ENCODE data around the gene CATSPER2. TPM values are rescaled to one million over a fixed set of nuclear protein-coding genes. Genes with fewer than 3 reads are reported as not detected.
"Not testable (repeated sequence)": the region's sequence is repeated elsewhere in the genome, so short reads cannot be mapped to it uniquely, and the experiment has no call there.

Gene CATSPER2
- total RNA-seq, 1 donor from 2014 or later, result 3.3 TPM

DNA sequence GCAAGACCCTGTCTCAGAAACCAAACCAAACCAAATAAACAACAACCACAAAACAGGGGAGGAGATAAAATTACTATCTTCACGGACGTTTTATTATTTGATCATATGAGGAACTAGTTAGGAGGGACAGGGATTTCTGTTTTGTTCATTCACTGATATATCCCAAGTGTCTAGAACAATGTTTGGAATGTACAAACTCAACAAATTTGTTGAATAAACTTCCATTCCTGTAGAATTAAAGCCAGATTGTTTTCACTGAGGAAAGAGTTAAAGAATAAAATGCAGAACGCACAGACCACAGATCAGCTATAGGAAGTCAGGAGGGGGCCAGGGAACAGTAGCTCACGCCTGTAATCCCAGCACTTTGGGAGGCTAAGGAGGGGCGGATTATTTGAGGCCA lies 23.5 kb downstream of the CATSPER2 start:
- no peak overlapping the region for H3K27ac ChIP-seq
- H3K27me3 ChIP-seq, result no peaks in the 10 kb centered on the region
- DNase-seq, result no peak
- H3K36me3 ChIP-seq, result no peaks in the 10 kb centered on the region
- no peak for ATAC-seq
- no peaks in the 10 kb centered on the region for H3K4me1 ChIP-seq
- no peaks in the 10 kb centered on the region for H3K9me3 ChIP-seq
- H3K4me3 ChIP-seq, result no peak overlapping the region
- intact Hi-C loops (cut with DNase I), result no loop called here
- TF ChIP-seq, protein P1, sequence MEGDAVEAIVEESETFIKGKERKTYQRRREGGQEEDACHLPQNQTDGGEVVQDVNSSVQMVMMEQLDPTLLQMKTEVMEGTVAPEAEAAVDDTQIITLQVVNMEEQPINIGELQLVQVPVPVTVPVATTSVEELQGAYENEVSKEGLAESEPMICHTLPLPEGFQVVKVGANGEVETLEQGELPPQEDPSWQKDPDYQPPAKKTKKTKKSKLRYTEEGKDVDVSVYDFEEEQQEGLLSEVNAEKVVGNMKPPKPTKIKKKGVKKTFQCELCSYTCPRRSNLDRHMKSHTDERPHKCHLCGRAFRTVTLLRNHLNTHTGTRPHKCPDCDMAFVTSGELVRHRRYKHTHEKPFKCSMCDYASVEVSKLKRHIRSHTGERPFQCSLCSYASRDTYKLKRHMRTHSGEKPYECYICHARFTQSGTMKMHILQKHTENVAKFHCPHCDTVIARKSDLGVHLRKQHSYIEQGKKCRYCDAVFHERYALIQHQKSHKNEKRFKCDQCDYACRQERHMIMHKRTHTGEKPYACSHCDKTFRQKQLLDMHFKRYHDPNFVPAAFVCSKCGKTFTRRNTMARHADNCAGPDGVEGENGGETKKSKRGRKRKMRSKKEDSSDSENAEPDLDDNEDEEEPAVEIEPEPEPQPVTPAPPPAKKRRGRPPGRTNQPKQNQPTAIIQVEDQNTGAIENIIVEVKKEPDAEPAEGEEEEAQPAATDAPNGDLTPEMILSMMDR (IDR thresholded peaks at IDR 0.05), result no peak

DNA sequence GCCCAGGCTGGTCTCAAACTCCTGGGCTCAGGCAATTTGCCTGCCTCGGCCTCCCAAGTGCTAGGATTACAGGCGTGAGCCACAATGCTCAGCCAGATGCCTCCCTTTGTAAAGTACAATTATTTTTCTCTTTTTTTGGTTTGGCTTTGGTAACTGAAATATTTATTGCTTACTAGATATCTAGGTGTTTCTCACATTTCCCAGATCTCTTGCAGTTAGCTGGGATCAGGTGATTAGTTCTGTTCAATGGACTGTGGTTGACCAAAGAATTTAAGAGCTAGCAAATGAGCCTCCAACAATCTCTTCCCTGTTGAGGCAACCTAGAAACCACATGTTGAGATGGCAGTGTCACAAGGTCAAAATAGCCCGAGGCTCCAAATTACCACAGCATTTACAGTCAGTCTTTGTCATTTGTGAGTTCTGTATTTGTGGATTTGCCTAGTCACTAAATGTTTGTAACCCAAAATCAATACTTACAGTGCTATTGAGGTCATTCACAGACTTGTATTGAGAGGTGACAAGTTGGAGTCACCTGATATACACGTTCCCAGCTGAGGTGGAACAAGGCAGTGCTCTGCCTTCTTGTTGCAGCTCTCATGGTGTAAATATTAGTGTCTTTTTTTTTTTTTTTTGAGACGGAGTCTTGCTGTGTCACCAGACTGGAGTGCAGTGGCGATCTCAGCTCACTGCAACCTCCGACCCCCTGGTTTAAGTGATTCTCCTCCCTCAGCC lies 26.4 kb downstream of the CATSPER2 start:
- ATAC-seq; H3K36me3 ChIP-seq; H3K4me1 ChIP-seq; intact Hi-C loops (cut with DNase I); H3K27ac ChIP-seq; H3K4me3 ChIP-seq; DNase-seq; H3K9me3 ChIP-seq; H3K27me3 ChIP-seq: not testable (repeated sequence)

DNA sequence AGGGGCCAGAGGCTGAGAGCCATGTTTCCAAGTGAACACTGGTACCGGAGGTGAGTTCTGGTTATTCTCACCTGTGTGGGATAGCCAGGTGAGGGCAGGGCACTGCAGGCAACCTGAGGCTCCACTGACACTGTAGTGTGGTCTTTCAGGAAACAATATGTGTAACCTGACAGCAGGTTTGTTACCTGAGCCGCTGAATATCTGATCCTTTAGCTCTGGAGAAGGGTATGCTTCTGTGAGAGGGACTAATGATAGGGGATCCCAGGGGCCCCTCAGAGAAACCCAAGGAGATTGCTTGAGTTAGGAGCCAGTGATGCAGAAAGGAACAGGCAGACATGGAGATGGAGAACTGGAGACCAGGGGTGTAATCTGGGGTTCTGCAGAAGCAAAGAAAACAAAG lies 29.9 kb downstream of the CATSPER2 start, which contains the start of gene STRC:
TSS of gene STRC (minus strand) at position 101 of the 400 bp plus-strand sequence. CDS start at position 23, 78 bp downstream.
- H3K9me3 ChIP-seq; intact Hi-C loops (cut with DNase I); H3K4me1 ChIP-seq; H3K36me3 ChIP-seq; DNase-seq; H3K4me3 ChIP-seq; H3K27me3 ChIP-seq; H3K27ac ChIP-seq; ATAC-seq: not testable (repeated sequence)

DNA sequence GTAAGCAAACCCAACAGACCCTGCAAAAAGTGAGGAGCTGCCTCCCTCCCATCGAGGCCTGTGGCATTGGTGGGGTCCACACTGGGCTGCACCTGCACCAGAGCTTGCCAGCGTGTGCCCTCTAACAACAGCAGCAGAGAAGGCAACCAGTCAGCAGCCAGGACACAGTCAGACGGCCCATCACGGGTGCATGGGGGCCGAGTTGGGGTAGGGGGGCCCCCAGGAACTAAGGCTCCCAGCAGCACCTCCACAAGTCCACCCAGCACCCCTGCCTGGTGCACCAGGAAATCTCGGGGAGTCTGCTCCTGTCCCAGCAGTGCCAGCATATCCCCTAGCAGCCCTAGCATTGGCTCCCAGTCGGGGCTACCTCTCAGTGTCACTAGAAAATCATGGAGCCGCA lies 30.9 kb downstream of the CATSPER2 start:
- H3K4me1 ChIP-seq; H3K36me3 ChIP-seq; H3K27me3 ChIP-seq; DNase-seq; H3K9me3 ChIP-seq; H3K4me3 ChIP-seq; intact Hi-C loops (cut with DNase I); H3K27ac ChIP-seq: not testable (repeated sequence)
- ATAC-seq, result peak; percentile 6

DNA sequence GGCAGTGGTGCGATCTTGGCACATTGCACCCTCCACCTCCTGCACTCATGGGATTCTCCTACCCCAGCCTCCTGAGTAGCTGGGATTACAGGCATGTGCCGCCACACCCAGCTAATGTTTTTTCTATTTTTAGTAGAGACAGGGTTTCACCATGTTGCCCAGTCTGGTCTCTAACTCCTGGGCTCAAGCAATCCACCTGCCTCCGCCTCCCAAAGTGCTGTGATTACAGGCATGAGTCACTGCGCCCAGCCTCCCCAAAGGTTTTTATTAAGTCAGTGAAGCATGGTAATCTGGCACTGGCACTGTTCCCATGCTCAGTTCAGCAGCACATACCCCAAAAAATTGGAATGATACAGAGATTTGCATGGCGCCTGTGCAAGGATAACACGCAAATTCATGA lies 46.4 kb downstream of the CATSPER2 start:
- H3K27ac ChIP-seq; H3K27me3 ChIP-seq; H3K4me3 ChIP-seq; H3K4me1 ChIP-seq; intact Hi-C loops (cut with DNase I); H3K9me3 ChIP-seq; H3K36me3 ChIP-seq; ATAC-seq; DNase-seq: not testable (repeated sequence)

DNA sequence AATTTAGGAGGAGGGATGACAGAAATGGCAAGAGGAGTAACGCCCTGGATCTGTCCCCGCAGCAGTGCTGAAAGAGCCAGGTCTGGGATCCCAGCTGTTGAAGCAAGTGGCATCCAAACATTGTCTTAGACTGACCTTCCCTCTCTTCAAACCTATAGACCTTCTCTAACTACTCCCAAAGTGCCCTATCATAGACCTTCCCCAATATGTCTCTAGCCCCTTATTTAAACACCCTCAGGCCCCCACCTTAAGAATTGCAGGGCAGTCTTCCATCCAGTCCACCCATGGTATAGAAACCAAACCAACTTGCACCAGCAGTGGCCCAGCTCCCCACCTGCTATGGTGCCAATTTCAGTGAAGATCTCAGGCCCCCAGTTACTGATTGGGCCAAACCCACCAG lies 48.4 kb downstream of the CATSPER2 start:
- ATAC-seq; H3K9me3 ChIP-seq; intact Hi-C loops (cut with DNase I); H3K4me3 ChIP-seq; H3K4me1 ChIP-seq; DNase-seq; H3K36me3 ChIP-seq; H3K27ac ChIP-seq; H3K27me3 ChIP-seq: not testable (repeated sequence)

DNA sequence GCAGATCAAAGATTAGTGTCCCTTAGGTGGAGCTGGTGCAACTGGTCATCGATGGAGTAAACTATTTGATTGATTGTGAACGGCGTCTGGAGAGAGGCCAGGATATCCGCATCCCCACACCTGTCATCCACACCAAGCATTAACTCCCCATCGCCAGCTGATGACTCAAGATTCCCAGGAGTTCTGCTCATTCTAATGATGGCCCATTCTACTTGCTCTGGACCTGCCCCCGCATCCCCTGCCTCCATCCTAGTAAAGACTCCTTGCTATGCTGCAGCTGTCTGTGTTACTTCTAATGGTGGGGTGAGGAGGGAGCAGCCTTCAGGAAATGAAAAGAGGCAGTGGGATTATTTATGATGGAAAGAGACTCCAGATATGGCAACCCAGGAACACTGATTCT lies 49.5 kb downstream of the CATSPER2 start:
- H3K4me3 ChIP-seq; intact Hi-C loops (cut with DNase I); DNase-seq; ATAC-seq; H3K27me3 ChIP-seq; H3K4me1 ChIP-seq; H3K36me3 ChIP-seq; H3K9me3 ChIP-seq; H3K27ac ChIP-seq: not testable (repeated sequence)

DNA sequence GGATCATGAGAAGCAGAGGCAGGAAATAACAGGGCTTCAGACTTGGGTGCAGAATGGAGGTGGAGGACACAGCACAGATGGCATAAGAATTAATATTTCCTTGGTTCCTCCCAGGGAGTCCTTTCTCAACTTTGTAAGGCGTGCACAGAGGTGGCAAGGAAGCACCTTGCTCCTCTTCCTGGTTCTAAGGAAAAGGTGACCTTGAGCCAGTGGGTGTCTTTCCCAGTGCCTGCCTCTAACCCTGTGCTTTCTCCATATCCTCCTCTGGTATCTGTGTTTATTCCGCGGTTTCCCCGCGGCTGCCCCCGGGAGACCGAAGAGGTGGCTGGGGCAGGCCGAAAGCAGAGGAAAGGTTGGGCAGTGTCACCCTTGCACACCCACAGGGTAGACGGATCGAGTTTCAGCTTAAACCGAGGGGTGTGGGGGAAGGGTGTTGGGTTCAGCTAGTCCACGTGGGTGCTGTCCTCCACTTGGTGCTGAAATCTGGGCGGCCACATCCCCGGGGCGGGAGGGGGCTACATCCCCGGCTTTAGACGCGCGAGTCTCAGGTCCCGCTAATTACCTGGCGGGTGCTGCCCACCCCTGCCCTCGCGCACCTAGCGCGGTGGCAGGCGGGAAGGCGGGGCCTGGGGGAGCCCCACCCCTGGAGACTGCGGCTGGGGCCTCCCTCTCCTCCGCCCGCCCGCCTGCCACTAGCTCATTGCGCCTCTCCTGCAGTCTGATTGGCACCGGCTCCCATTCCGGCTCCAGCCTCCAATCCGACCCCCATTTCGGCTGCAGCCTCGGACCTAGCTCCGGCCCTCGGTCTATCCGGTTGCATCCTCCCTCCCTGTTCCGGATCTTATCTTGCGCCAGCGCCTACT lies 55.1 kb downstream of the CATSPER2 start, which contains the start of gene CKMT1B:
TSS of gene CKMT1B (plus strand) at position 700 of the 863 bp plus-strand sequence. CDS start 192 bp downstream, outside the sequence.
- H3K4me1 ChIP-seq; H3K27ac ChIP-seq; DNase-seq; H3K9me3 ChIP-seq; H3K27me3 ChIP-seq; H3K4me3 ChIP-seq; intact Hi-C loops (cut with DNase I); H3K36me3 ChIP-seq: not testable (repeated sequence)
- peak; percentile 58 for ATAC-seq

DNA sequence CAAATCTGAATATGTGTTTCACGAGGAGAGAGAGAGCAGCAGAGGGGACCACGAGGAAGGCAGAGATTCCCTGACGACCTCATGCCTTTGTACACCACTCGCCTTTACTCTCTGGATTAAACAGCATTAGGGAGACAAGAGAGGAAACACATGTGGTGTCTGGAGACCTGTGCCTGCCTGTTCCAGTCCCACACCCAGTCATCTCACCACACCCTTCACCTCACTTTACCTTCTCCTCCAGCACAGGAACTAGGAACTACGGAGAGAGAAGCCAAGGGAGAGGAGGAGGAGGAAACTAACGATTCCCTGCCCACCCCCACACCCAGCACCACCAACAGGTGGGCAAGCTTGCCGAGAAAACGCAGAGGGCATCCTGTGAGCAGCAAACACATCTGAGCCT lies 55.8 kb downstream of the CATSPER2 start:
- not testable (repeated sequence) for ATAC-seq

DNA sequence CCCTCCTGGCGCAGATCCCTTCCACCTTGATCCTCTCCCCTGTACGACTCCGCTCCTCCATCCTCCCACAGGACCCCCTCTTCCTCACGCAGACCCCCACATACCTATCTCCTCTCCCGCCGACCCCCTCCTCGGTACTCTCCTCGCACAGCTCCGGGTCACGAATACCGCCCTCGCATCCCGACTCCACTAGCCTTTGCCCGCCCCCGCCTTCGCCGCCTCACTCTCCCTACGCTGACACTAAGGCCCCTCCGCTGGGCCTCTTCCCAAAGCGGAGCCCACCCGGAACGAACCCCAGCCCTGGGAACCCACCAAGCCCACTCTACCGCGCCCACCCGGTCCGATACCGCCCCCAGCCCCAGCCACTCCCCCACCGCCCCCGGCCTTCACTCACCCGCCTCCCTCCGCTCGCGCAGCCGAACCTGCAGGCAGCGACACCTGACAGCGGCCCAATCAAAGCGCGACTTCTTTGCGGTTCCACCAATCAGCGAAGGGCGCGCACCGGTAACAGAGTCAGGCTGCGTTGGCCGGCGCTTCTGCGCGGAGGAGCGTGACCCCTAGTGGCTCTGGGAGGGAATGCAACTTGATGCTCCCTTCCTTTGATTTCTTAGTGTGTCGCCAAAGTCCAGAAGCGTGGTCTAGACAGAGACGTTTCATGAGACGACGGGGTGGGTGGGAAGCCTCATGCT lies 58.7 kb downstream of the CATSPER2 start, which contains the start of gene PPIP5K1:
TSS of gene PPIP5K1 (minus strand) at position 431 of the 689 bp plus-strand sequence. CDS start 5,704 bp downstream, outside the sequence.
- H3K27ac ChIP-seq; H3K27me3 ChIP-seq; H3K36me3 ChIP-seq; H3K9me3 ChIP-seq; intact Hi-C loops (cut with DNase I); H3K4me3 ChIP-seq; DNase-seq; H3K4me1 ChIP-seq: not testable (repeated sequence)
- peak; percentile 98 for ATAC-seq

More for the DNA sequence above, 55.8 kb downstream of the CATSPER2 start:
- H3K4me1 ChIP-seq; H3K36me3 ChIP-seq; H3K4me3 ChIP-seq; DNase-seq; H3K27me3 ChIP-seq; H3K9me3 ChIP-seq; intact Hi-C loops (cut with DNase I); H3K27ac ChIP-seq: not testable (repeated sequence)

All from upper lobe of right lung (tissue), 1 donor.